Stomach (tissue), 9 donors: ENCODE data around the gene MIS12. TPM values are rescaled to one million over a fixed set of nuclear protein-coding genes. Genes with fewer than 3 reads are reported as not detected.

Experiments used
- DNase-seq, 2 donors: peaks; one replicate each; pipeline versions ENCODE4 v3.0.0 to v3.0.0-alpha.2; 2013 to 2019
- H3K27ac ChIP-seq, 5 donors: fragments of 200-600 bp in 4 of 5; sonication (generic) in 4 of 5; one replicate each; pipeline ENCODE4 v1.5.1; 2013 to 2019; ENCODE audit warnings: mild to moderate bottlenecking in 1 of 5, moderate library complexity in 1 of 5
- H3K27me3 ChIP-seq, 3 donors: fragments of 200-600 bp; sonication (generic); one replicate each; pipeline ENCODE4 v1.5.1; 2017 to 2019; ENCODE audit warnings: mixed run types in 1 of 3
- H3K36me3 ChIP-seq, 4 donors: fragments of 200-600 bp; sonication (generic); 1 replicate in 3 of 4; 2 replicates in 1 of 4; pipeline ENCODE4 v1.5.1; 2016 to 2019
- H3K4me1 ChIP-seq, 4 donors: fragments of 200-600 bp; sonication (generic); one replicate each; pipeline ENCODE4 v1.5.1; 2016 to 2019
- H3K4me3 ChIP-seq, 4 donors: fragments of 200-600 bp; sonication (generic) in 3 of 4; one replicate each; pipeline ENCODE4 v1.5.1; 2016 to 2019; ENCODE audit warnings: mild to moderate bottlenecking in 1 of 4
- H3K9me3 ChIP-seq, 4 donors: fragments of 200-600 bp; sonication (generic); one replicate each; pipeline ENCODE4 v1.5.1; 2016 to 2019
- EP300 ChIP-seq: sonication (generic); formaldehyde crosslinking; IDR thresholded peaks from one replicate; pipeline ENCODE4 v1.6.1; 2017; ENCODE audit warnings: antibody characterized with exemption
- POLR2A ChIP-seq, 4 donors: fragments of 450-650 bp; IDR thresholded peaks; one replicate each; pipeline ENCODE4 v1.6.1; 2016; ENCODE audit warnings: antibody characterized with exemption in 4 of 4, control low read depth in 2 of 4, mild to moderate bottlenecking in 1 of 4, moderate library complexity in 1 of 4
- POLR2AphosphoS5 ChIP-seq, 3 donors: sonication (generic); formaldehyde crosslinking; IDR thresholded peaks; one replicate each; pipeline ENCODE4 v1.6.1; 2016; ENCODE audit warnings: antibody characterized with exemption in 3 of 3
- WGBS, 5 donors: extraction: QIAGEN DNeasy Blood & Tissue Kit in 3 of 5; methylation state at CpG; one replicate each; pipeline versions ENCODE4 v1.1.5 to v1.1.7; 2013 to 2018; 5-methylcytosine and 5-hydroxymethylcytosine counted together
- intact Hi-C: fragments of 100-400 bp; cut with DNase I; formaldehyde crosslinking; loops from one replicate; pipeline ENCODE4 v1.15.1; 2023; ENCODE audit warnings: low total_unique reads
- polyA plus RNA-seq, 3 donors: library from polyadenylated mRNA; stranded (reverse); fragments of 200-250 nt; gene quantifications; one replicate each; pipeline ENCODE4 v1.2.3, GENCODE V29; 2013
- total RNA-seq, 5 donors: library from RNA; depleted of rRNA; stranded (reverse); fragments of >200 nt; gene quantifications; one replicate each; pipeline versions ENCODE4 v1.1.0 to v1.2.3, GENCODE V29; 2014 to 2016
- TF ChIP-seq, protein P1 (sequence below), 7 experiments: fragments of 450-650 bp in 4 of 7; fragments of 200-600 bp in 3 of 7; sonication (generic) in 3 of 7; IDR thresholded peaks; one replicate each; pipeline ENCODE4 v1.5.1; 2016 to 2019; ENCODE audit warnings: antibody characterized with exemption in 7 of 7, control low read depth in 2 of 7, mild to moderate bottlenecking in 1 of 7
- donor health status: healthy with polysubstance abuse.
- donor health status: Bipolar disorder and iron deficiency.
- donor health status: healthy.

Gene MIS12
- total and polyA plus RNA-seq, 8 donors, result 7.5 to 43.3 (median 13.6) TPM; not detected in 1

DNA sequence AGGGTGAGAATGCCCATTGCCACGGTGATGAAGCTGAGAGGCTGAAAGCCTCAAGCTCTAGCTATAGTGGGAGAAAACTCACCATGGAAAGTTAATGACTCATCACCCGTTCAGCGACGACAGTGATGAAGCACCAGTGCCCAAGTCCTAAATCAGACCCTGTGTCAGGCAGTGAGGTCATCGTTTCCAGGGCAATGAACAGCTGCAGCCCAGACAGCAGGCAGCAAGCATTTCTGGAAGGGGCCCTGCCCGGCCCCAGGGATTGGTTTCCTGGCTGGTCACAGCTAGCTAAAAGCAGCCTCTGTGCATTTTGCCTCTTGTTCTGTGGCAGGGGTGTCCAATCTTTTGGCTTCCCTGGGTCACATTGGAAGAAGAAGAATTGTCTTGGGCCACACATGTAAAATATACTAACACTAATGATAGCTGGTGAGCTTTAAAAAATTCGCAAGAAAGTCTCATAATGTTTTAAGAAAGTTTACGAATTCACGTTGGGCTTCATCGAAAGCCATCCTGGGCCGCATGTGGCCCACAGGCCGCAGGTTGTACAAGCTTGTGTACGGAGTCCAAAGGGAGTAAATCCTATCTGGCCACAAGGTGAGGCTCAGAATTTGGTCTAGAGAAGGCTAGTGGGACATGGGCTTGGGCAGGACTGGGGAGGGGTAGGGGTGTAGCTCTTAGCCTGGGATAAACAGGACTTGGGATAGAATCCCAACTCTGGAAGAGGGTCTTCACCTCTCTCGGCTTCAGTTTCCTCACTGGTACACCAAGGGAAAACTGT, 40.6 kb downstream of the MIS12 start:
- 55 to 64% (median 56%) methylated on average over 14 of the region's 14 CpGs for WGBS, 5 donors
- H3K27ac ChIP-seq, result peak overlapping the region in 3 of 5 donors; percentile 25 to 69 (median 64)
- no peak overlapping the region for H3K4me3 ChIP-seq
- H3K27me3 ChIP-seq, result no peaks in the 10 kb centered on the region
- peak in 1 of 2 donors; percentile 83 for DNase-seq
- no peaks in the 10 kb centered on the region for H3K9me3 ChIP-seq
- H3K36me3 ChIP-seq, result peaks cover 0 to 63% (median 36%) of the 10 kb centered on the region in 4 donors
- H3K4me1 ChIP-seq, result peaks cover 0 to 9% (median 0%) of the 10 kb centered on the region in 4 donors
- TF ChIP-seq, protein P1, sequence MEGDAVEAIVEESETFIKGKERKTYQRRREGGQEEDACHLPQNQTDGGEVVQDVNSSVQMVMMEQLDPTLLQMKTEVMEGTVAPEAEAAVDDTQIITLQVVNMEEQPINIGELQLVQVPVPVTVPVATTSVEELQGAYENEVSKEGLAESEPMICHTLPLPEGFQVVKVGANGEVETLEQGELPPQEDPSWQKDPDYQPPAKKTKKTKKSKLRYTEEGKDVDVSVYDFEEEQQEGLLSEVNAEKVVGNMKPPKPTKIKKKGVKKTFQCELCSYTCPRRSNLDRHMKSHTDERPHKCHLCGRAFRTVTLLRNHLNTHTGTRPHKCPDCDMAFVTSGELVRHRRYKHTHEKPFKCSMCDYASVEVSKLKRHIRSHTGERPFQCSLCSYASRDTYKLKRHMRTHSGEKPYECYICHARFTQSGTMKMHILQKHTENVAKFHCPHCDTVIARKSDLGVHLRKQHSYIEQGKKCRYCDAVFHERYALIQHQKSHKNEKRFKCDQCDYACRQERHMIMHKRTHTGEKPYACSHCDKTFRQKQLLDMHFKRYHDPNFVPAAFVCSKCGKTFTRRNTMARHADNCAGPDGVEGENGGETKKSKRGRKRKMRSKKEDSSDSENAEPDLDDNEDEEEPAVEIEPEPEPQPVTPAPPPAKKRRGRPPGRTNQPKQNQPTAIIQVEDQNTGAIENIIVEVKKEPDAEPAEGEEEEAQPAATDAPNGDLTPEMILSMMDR (IDR thresholded peaks at IDR 0.05), result no peak
- peak in 2 of 3 donors; percentile 15 to 64 for TF ChIP-seq POLR2AphosphoS5 (IDR thresholded peaks at IDR 0.05)
- intact Hi-C loops, result no loop called here

DNA sequence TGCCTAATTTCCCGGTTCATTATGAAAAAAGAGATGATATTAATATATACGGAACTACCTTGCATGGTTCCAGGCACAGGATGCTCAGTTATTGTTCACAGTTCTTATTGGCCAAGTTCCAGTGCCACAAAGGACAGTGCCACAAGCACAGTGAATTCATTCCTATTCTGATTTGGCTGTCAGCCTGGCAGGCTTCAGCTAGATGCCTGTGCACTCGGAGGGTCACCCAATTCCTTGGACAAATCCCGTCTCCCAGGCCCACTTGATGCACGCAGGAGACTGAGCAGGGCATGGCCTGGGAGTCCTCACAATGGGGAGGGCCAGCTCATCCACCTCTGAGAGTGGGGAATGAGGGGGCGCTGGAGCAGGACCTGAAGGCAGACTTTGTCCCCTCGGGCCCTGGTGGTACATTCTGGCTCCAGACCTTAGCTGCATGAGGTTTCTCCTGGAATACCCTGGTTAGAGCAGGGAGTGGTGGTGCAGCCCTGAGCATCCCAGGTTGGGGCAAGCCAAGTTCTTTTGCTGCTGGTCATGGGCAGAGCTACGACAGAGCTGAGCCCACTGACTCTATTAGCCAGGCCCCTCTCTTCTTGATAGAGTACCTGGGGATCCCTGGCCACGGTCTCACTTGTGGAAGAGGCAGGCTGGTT, 41.4 kb downstream of the MIS12 start:
- intact Hi-C loops, result no loop called here

GRCh38 chr17:5530265-5531084, 44.1 kb downstream of the MIS12 start:
- intact Hi-C loops, result no loop called here
- Histone ChIP-seq H3K4me1 (peaks cover 0 to 9% (median 0%) of the 10 kb centered on the region in 4 donors), H3K4me3 (no peak overlapping the region), H3K27me3 (no peaks in the 10 kb centered on the region), H3K36me3 (peaks cover 0 to 77% (median 48%) of the 10 kb centered on the region in 4 donors), H3K9me3 (no peaks in the 10 kb centered on the region), H3K27ac (no peak overlapping the region)
- TF ChIP-seq POLR2AphosphoS5 (IDR thresholded peaks at IDR 0.05) (no peak), EP300 (no peak), POLR2A (IDR thresholded peaks at IDR 0.05) (no peak)
- TF ChIP-seq, protein P1 (IDR thresholded peaks at IDR 0.05), result no peak
- DNase-seq, result no peak
- 81 to 91% (median 84%) methylated on average over 12 of the region's 12 CpGs for WGBS, 5 donors

More for the DNA sequence above, 41.4 kb downstream of the MIS12 start:
- Histone ChIP-seq H3K4me3 (no peak overlapping the region), H3K9me3 (no peaks in the 10 kb centered on the region), H3K4me1 (peaks cover 0 to 9% (median 0%) of the 10 kb centered on the region in 4 donors), H3K36me3 (peaks cover 0 to 70% (median 40%) of the 10 kb centered on the region in 4 donors), H3K27me3 (no peaks in the 10 kb centered on the region), H3K27ac (peak overlapping the region in 2 of 5 donors; percentile 64 to 69)
- 77 to 92% (median 83%) methylated on average over 5 to 9 of the region's 9 CpGs for WGBS, 5 donors
- TF ChIP-seq POLR2AphosphoS5 (IDR thresholded peaks at IDR 0.05) (no peak), EP300 (no peak)
- TF ChIP-seq, protein P1 (IDR thresholded peaks at IDR 0.05), result no peak
- no peak for DNase-seq

DNA sequence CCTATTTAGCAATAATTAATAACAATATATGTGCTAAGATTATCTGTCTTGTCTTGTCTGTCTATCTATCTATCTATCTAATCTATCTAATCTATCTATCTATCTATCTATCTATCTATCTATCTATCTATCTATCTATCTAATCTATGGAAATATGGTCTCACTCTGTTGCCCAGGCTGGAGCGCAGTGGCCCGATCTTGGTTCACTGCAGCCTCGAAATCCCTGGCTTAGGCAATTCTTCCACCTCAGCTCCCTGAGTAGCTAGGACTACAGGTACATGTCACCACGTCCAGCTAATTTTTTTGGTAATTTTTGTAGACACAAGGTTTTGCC, 44.7 kb downstream of the MIS12 start:
- WGBS, 5 donors, result 84 to 93% (median 91%) methylated on average over 4 of the region's 4 CpGs
- intact Hi-C loops, result no loop called here
- DNase-seq, result no peak

More for the DNA sequence above, 44.7 kb downstream of the MIS12 start:
- no peak overlapping the region for H3K27ac ChIP-seq
- H3K27me3 ChIP-seq, result no peaks in the 10 kb centered on the region
- H3K36me3 ChIP-seq, result peaks cover 0 to 80% (median 49%) of the 10 kb centered on the region in 4 donors
- H3K4me1 ChIP-seq, result peaks cover 0 to 9% (median 0%) of the 10 kb centered on the region in 4 donors
- no peak overlapping the region for H3K4me3 ChIP-seq
- no peaks in the 10 kb centered on the region for H3K9me3 ChIP-seq
- no peak for TF ChIP-seq EP300
- TF ChIP-seq, protein P1 (IDR thresholded peaks at IDR 0.05), result no peak
- no peak for TF ChIP-seq POLR2AphosphoS5 (IDR thresholded peaks at IDR 0.05)
- TF ChIP-seq POLR2A (IDR thresholded peaks at IDR 0.05), result no peak
